Measurements from ENCODE around the gene TINCR.

- TF ChIP-seq CTCF (IDR thresholded peaks at IDR 0.05), result no peak
- no peak for TF ChIP-seq POLR2A (IDR thresholded peaks at IDR 0.05)
- TF ChIP-seq EP300 (IDR thresholded peaks at IDR 0.05), result no peak
Measured at GRCh38 chr19:5593343-5594255, 25.8 kb upstream of the TINCR start.

Measured in suprapubic skin (tissue), 3 donors.